DMS114 treated with DMSO at 0.1 percent for 48 hours (cell line): Measurements from ENCODE around the gene TUBA4B.
"Not testable (repeated sequence)": the region's sequence is repeated elsewhere in the genome, so short reads cannot be mapped to it uniquely, and the experiment has no call there.

ENCODE experiments used
- DNase-seq: peaks from one replicate; lab custom pipeline; 2025; ENCODE audit not compliant: unreplicated experiment; lab: John Stamatoyannopoulos, UW

TUBA4B gene

DNA sequence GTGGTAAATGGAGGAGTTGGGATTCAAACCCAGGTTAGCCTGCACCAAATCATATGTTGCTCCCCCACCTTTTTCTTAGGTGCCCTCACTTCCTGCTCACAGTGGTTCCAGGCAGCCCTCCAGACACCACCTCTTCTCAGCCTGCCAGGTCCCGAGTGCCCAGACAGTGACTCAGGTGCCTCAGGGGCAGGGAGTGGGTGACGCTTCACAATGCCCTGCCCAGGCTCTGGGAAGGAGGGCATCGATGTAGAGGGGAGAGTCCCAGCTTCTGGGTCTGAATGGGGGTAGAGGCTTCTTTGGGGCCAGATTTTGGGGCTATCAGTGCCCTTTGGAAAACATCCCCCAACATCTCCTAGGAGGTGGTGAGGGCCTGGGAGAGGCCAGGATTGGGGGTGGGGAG, 20.9 kb downstream of the TUBA4B start:
- DNase-seq: no peak

DNA sequence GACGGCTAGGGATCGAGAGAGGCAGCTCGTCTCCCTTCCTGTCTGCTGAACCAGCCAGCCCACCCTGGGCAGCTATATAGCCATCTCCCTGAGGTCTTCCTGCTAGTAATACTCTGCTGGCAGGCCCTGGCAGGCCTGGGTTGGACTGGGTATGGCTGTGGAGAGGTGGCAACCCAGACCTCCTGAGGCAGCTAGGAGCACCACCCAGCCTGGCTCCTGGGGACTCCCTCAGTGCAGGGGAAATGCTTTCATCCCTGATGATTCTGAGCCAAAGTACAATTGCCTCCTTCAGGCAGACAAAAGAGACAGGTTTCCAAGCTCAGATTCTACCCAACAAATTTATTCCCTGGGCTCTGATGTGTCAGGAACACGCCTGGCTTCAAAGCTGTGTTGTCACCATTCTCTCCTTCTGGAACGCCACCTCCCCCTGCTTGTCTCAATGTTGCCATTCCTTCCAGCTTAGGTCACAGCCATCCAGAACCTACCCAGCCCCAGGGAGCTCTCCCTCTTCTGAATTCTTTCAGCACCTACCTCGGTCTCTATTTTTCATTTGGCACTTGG, 21.4 kb downstream of the TUBA4B start:
- no peak for DNase-seq

DNA sequence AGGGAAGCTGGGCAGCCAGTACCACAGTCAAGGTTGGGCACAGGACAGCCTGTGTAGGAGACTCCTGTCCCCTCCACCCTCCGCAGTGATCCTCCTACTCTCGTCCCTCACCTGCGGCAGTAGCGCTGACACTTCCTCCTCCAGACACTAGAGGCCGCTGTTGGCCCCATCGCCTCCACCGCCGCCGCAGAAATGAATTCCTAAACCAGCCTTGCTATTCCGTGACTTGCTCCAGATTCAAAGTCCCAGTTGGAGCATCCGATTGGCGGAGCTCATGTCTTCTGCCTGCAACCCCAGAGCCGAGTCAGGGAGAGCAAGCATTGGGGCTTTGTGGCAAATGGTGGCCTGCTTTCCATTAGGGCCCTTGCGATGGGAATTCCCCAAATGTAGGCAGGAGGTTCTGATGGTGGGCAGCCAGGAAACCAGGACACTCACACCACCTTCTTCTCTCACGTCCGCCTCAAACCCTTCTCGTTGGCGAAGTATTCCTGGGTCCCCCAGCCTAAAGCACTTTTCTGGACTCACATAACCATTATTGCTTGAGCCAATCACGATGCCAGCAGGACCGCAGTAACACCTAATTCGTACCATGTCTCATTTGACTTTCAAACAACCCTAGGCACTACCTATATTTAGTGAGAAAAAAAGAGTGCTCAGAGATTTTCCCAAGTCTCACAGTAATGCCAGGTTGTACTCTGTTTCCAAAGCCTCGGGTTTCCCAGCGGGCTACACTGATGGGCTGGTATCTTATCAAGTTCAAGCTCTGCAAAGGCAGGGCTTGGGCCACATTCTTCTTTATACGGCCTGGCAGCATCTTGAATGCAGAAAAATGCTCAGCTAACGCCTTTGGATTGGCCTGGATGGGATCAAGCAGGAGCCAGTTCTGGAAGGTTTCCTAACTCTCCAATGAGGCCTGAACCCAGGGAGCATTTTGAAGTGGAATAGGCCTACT, 24.9 kb downstream of the TUBA4B start:
- peak; percentile 34 for DNase-seq

DNA sequence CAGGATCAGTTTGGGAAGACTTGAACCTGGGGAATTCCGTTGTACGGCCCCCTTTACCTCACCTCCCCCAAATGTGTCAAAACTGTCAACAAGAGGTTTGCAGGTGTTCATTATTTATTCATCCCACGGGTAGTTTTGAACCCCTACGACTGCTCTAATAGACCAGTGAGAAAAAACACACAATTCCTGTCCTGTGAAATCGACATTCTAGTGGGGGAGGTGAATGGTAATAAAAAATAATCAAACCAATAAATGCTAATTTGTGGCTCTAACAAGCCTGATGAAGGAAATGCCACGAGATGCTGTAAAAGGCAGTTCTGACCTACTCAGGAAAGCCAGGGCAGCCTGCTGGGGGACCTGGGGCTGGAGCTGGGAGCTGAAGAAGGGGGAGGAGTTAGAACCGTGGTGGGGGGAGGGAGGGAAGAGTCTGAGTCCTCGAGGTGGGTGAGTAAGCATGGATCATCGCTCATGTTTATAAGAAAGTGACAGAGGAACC, 25.7 kb downstream of the TUBA4B start:
- DNase-seq: no peak

DNA sequence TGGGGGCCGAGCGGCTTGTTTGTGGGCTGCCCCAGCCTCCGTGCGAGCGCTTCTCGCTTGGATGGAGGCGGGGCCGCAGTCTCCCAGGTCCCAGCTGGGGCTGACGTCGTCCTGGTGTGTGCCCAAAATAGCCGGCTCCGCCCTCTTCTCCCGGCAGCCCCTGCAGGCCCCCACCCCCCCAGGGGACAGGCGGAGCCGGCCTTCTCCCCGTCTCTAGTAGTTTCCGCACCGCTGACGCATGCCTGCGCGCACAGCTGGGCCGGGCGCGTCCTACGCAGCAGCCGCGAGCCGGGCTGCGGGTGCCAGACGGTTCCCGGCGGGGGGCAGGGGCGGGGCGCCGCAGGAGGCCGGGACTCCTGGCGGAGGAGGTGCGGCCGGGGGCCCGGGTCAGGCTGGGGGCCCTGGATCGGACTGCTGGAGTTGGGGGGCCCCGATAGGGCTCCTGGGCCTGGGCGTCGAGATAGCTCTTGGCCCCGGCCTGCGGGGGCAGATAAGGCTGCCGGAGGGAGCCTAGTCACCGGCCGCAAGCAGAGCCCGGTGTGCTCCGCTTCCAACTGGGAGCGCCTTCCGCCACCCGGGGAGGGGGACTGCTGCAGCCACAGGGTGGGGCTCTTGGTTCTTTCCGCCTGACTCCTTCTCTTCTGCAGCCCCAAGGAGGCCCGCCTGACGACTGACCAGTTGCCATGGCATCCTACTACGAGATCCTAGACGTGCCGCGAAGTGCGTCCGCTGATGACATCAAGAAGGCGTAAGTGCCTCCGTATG, 26.3 kb downstream of the TUBA4B start, which contains the start of gene DNAJB2:
TSS of gene DNAJB2 (plus strand) at position 216 of the 765 bp plus-strand sequence. CDS start at position 684, 468 bp downstream.
- peak; percentile 83 for DNase-seq

DNA sequence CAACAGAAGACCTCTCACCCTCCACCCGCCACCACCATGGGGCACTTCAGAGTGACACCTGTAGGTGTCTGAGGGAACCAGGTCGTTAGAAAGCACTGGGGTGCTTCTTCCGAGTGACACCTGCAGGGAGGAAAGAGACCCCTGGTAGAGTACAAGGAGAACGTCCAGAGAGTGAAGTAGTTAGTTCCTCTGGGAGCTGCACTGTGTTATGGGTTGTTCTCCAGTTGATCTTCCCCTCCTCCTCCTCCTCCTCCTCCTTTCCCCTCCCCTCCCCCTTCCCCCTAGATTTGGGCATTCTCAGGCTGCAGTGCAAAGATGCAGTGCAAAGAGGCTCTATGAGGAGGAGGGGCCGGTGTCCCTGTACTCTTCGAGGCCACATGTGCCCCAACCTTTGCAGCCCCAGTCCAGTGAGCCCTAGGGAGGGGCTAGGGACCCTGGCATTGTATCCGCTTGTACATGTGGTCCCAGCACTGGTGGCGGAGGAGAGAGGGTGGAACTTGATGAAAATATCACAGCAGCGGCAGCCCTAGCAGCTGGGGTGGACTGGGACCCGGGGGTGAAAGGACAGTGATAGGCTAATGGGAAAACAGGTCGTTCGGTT, 27.0 kb downstream of the TUBA4B start:
- DNase-seq: no peak

DNA sequence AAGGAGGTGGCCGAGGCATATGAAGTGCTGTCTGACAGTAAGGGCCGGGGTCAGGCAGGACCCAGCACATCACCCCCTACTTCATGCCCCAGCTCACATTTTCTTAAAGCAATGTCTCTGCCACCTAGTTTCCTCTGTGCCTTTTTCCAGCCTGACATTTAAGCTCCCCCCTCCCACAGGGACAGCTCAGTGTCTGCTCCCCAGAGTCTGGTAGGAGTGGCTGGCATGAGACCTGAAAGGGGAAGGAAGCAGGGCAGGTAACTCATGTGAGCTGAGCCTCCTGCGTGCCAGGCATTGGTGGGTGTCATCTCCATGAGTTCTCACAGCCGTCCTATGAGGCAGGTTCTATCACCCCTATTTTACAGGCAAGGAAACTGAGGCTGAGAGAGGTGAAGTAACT, 27.6 kb downstream of the TUBA4B start:
- no peak for DNase-seq

DNA sequence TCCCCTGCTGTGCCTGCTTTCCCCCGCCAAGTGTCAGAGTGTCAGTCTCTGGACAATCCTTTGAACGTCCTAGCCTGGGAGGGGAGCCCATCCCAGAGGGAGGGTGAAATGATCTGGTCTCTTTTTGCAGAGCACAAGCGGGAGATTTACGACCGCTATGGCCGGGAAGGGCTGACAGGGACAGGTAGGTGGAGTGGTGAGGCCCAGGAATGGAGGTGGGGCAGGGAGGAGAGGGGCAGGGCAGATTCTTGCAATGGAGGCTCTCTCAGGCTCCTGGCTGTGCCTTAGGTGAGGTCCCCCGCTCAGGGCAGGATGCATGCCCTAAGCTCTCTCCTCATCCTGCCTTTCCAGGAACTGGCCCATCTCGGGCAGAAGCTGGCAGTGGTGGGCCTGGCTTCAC, 28.5 kb downstream of the TUBA4B start:
- no peak for DNase-seq

DNA sequence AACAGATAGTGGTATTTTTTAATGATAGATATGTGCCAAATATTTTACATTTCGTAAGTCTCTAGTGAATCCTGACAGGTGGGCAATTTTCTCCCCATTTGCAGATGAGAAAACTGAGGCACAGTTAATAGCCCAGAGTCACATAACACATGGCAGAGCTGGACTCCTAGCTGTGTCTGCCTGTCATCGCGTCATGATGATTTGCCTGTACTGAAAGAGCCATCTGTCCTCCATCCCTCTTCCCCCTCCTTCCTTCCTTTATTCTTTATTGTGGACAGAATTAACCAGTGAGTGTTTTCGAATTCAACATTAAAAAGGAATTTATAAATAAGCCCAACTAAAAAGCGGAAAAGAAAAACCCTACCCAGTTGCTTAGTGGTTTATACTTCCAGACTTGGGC, 29.3 kb downstream of the TUBA4B start:
- DNase-seq: no peak

DNA sequence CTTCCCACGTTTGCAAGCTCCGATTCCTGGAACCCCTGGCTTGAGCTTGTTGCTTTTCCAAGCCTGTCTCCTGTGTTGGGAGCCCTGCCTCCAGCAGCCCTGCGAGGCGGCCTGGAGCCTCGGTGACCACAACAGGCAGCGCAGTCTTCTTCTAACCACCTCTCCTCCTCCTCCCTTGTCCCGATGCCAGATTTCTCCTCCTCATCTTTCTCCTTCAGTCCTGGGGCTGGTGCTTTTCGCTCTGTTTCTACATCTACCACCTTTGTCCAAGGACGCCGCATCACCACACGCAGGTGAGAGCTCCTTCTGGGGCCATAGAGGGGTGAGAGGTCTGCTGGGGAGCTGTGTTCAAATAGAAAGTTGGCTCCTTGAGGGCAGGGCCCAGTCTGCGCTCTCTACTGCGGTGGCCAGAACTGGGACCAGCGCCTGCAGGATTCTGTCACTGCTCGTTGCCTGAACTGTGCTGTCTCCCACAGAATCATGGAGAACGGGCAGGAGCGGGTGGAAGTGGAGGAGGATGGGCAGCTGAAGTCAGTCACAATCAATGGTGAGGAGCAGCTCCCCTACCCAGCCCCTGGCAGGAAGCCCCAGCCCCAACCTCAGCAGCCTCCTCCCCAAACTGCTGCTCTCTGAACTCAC, 30.0 kb downstream of the TUBA4B start:
- no peak for DNase-seq

DNA sequence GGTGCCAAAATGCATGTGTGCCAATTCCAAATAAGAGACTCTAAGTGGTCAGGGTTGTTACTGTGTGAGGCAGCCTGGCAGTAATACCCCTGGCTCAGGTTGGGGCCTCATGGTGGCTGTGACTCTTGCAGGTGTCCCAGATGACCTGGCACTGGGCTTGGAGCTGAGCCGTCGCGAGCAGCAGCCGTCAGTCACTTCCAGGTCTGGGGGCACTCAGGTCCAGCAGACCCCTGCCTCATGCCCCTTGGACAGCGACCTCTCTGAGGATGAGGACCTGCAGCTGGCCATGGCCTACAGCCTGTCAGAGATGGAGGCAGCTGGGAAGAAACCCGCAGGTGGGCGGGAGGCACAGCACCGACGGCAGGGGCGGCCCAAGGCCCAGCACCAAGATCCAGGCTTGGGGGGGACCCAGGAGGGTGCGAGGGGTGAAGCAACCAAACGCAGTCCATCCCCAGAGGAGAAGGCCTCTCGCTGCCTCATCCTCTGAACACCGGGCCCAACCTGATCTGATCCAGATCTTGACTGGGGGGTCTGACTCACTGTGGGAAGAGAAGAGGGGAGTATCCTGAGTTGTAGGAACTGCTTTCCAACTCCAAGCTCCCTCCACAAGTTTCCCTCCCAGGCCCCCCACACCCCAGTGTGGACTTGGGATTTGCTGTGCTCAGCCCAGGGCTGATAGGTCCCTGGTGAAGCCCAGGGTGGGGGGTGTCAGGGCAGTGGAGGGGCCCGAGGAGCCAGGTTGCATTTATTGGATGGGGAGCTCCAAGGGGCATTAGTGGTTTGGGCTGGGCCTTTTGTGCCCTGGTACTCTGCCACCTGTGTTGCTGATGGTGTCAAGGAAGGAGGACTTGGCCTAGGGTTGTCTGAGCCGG, 31.7 kb downstream of the TUBA4B start:
- DNase-seq: no peak

DNA sequence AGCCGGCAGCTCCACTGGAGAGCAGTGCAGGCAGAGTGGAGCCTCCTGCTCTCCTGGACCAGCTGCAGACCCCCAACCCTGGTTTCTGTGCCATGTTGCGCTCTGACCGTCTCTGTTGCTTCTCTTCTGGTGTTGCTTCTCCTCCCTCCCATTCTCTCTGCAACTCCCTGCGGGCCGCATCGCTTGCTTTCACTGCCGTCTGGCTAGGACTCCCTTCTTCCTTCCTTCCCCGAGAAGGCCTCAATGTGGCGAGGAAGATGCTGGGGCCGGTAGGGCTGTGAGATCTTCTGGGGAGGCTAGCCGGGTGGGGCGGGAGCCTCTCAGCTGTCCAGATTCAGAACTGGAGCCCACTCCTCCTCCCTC, 32.3 kb downstream of the TUBA4B start:
- no peak for DNase-seq

DNA sequence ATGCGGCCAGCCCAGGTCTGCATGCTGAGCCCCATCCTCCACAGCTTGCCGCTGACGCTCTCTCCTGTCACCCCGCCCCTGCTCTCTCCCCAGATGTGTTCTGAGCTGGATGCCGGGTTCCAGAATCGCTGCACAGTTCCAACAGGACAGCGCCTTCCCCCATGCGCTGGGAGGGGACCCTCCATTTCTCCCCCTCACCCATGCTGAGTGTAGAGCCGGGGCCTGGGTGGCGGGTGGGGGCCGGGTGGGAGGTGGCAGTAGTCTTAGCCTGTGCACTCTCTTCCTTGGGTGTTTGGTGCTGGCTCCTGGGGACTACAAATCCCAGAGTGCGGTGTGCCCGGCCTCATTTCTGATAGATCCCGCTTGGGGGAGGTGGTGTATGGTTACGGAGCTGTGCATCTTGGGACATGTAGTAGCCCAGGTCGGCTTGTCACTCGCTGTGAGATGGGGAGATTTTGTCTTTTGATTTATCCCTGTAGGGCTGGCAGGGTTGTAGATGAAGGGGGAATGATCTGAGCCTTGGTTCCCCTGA, 32.9 kb downstream of the TUBA4B start:
- peak; percentile 28 for DNase-seq

DNA sequence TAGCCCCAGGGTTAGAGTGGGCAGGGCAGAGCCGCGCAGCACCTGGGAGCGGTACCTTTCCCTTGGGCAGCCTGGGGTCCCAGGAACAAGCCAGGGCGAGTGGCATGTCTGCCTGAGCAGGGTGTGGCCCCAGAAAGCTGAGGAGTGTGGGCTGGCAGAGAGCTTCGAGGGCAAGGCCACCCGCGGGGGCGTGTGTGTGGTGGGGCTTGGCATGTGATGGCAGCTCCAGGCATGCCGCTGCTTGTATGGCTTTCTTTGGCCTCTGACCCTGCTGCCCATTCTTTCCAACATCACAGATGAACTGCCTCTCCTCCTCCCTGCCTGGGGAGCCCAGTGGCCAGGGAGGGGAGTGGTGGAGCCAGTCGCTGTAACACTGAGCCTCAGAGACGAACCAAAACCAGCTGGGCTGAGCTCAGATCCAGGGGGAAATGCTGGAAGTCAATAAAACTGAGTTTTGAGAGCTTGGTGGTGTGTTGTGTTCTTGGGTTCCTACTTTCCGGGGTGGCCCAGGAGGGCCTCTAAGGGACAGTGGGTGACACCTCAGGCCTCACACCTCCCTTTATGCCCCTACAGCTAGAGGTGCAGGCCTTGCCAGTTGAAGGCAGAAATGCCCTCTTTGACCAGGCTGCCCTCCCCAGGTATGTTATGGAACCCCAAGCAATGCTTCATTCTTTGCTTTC, 33.5 kb downstream of the TUBA4B start:
- no peak for DNase-seq

DNA sequence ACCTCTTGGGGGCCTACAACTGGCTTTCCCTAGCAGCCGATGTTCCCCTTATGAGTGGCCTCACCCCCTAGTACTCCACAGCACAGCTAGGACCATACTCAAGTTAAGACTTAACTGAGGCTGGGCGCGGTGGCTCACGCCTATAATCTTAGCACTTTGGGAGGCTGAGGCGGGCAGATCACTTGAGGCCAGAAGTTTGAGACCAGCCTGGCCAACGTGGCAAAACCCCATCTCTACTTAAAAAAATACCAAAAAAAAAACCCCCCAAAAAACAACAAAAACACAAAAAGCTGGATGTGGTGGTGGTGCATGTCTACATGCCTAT, 34.0 kb downstream of the TUBA4B start:
- DNase-seq: not testable (repeated sequence)

DNA sequence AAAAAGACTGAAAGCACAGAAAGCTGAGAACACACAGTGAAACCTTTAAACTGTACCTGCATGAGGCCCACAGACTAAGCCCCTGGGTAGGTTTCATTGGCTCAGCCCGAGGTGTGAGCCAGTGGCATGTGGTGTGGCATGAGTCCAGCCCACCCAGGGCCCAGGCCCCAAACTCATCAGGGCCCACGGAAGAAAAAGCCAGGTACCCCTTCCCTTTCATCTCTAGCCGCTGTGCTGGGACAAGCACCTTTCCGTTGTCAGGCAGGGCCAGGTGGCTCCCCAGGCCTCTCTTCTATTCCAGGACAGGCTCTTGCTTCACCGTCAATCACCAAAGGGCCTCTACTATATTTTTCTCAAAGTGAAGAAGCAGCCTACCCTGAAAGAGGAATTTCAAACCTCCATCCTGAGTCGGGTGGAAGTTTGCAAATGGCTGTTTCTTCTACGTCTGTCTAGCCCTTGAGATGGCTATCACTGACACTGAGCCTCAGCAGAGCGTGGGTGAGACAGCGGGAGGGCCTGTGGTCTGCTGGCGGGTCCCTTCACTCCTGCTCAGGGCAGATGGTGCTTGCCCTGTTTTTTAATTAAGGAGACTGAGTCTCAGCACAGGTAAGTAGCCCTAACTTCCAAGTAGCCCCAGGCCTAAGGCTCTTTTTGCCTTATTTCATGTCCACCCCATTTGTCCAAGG, 34.7 kb downstream of the TUBA4B start:
- DNase-seq: no peak

DNA sequence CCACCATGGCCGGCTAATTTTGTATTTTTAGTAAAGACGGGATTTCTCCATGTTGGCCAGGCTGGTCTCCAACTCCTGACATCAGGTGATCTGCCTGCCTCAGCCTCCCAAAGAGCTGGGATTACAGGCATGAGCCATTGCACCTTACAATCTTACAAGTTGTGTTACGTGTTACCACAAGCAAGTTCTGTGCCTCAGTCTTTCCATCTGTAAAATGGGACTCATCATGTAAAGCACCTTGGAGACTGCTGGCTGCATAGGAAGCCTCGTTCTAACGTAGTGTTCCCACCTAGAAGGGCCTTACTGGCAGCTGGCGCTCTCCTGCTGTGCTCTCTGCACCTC, 36.1 kb downstream of the TUBA4B start:
- DNase-seq: no peak

DNA sequence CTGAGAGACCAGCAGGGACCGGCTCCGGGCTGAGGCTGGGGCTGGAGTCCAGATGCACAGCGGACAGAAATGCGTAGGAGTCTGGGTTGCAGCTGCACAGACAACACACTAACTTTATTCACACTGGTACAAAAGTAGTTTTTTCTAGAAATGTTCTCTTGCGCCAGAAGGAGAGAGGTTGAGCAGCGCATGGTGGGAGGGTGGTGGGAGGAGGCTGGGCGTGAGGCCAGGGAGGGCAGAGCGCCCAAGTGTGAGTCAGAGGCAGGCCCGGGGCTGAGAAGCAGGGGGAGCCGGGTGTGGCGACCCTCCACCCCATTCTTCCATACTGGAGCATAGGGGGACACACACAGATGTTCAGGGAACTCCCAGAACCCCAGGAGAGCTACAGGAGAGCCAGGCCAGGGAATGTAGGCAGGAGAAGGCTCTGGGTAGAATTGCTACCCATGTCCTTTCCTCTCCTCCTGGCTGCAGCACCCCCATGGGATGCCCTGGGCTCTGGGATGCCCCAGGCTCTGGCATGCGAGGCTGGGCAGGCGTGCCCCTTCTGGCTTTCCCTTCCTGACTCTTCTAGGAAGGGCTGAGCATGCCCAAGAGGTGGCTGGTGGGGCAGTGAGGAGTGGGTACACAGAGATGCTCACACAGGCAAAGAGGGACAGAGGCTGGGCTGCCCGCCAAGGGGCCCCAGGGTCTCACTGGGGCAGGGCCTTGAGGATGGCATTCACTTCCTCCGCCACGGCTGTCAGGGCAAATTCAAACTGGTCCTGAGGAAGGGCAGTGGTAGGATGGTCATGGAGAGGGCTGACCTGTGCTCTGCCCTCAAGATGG, 36.7 kb downstream of the TUBA4B start:
- DNase-seq: no peak
